HG03196 (cell line): ENCODE data around the gene KLC4.
"Not testable (repeated sequence)": the region's sequence is repeated elsewhere in the genome, so short reads cannot be mapped to it uniquely, and the experiment has no call there.

ENCODE experiments used
- ATAC-seq: cut with Tn5 transposase; IDR thresholded peaks from one replicate; pipeline ENCODE4 v1.9.1; 2021; ENCODE audit not compliant: unreplicated experiment

Gene KLC4

DNA sequence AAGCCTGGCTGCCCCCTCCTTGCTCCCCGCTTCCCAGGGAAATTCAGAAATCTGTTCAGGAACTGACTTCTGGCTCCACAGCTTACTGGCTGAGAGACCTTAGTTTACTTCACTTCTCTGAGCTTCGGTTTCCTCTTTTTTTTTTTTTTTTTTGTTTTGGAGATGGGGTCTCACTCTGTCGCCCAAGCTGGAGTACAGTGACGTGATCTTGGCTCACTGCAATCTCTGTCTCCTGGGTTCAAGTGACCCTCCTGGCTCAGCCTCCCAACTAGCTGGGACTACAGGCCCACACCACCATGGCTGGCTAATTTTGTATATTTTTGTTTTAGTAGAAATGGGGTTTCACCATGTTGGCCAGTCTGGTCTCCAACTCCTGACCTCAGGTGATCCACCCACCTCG, 31.6 kb downstream of the KLC4 start:
- ATAC-seq, result no peak

DNA sequence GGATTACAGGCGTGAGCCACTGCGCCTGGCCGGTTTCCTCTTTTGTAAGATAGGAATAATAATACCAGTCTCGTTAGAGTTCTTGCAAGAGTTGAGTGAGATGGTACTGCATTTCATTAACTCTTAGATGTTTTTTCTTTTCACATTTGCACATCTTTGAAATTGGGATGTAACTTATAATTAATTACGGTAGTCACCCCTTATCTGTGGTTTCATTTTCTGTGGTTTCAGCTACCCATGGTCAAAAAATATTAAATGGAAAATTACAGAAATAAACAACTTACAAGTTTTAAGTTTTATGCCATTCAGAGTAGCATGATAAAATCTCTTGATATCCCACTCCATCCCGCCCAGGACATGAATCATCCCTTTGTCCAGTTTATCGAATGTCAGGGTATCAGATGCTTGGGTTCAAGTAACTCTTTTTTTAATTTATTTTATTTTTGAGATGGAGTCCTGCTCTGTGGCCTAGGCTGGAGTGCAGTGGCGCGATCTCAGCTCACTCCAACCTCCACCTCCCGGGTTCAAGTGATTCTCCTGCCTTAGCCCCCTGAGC, 32.1 kb downstream of the KLC4 start:
- ATAC-seq, result no peak

DNA sequence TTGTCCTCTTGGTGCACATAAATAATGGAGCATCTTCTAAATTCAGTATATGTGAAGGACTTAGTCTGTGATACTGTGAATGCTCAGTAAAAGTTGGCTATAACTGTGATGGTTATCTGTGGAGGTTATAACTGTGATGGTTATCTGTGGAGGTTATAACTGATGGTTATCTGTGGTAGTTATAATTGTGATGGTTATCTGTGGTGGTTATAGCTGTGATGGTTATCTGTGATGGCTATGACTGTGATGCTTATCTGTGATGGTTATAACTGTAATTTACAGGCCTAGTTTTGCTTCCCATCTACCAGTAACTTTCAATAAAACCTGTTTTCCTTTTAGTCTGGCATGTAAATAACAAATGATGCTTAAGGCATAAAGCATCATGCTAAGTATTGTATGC, 33.2 kb downstream of the KLC4 start:
- ATAC-seq, result no peak

DNA sequence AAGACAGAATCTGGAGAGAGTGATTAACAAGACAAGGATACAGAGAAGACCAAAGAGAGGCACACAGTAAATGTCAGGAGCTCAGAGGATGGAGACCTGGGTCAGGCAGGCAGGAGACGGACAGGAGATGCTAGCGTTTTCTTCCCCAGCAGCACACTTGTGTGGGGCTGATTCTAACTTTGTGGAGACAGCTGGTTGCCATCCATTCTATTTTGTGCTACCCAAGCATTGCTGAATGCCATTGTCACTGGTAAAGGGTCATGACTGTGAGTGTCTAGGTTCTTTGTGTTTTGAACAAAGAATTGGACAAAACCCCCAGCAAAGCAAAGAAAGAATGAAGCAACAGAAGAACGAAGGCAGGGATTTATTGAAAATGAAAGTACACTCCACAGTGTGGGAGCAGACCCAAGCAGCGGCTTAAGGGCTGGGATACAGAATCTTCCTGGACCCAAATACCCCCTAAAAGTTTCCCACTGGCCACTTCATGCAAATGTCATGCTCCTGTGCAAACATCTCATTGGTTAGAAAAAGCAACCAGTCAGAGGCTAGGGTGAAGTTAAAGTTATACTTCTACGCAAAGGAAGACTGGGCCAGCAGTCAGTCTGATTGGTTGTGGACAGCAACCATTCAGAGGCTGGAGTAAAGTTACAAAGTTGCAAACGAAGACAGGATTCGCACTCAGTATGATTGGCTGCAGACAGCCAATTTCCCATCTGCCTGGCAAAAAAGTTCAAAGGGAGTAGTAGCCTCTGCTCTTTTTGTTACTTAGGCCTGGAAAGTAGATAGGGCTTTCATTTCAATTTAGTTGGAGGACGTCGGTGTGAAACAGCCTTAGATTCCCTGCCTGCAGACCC, 34.2 kb downstream of the KLC4 start:
- ATAC-seq, result no peak

DNA sequence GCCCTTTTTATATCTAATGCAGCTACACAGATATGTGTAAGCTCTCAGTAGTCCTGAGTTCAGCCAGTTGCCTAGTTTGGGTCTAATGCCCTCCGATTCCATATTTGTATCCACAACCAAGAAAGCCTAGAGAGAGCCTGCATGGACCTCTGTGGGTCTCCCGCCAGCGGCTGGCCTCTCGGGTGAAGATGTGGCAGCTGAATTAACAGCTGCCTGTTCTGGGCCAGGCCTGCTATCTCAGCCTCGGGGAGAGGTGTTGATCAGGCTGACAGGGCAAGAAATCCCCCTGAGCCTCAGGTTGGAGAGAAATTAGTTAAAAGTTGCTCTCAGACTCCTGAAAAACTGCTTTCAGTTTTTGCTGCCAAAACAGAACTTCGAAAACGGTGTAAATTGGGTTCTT, 36.5 kb downstream of the KLC4 start:
- no peak for ATAC-seq

DNA sequence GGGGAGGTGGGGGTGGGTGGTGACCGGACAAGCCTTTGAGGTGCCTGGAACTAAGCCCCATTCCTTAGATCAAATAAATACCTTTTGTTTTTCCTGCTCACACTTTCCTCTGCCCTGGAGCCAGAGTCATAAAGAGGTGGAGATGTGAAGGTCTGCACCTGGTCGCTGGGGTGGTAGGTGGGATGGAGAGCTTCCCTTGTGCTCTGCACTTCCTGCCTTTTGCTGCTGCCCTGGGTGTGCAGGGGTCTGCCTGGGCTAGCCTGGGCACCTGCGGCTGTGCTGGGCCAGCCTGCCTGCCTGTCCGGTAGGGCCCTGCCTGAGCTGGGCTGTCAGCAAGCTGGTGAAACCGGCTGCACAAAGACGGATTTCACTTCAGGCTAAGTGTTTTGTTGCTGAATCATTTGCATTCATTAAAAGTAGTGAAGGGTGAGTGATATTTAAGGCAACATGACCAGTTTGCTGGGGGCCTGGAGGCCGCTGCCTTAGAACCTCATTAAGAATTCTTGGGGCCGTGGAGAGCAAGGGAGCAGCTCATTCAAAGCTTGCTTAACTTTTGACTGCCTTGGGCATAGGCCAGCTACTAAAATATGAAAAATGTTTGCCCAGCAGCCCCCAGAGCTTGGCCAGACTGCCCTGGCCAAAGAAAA, 37.1 kb downstream of the KLC4 start:
- no peak for ATAC-seq

DNA sequence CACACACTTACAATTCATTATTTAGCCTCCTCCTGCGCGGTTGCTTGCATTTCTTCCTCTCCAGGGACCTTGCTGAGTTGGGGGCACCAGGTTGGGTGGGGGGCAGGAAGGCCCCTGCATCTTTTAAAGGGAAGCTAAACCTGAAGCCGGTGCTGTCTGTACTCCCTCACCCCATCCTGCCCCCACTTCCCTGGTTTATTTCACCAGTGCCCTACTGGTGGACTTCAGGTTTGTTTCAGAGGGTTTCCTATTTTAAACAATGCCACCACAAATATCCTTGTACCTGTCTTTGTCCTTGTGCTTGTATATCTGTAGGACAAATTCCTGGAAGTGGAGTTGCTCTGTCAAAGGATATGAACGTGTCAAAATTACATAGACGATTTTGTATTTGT, 37.7 kb downstream of the KLC4 start:
- no peak for ATAC-seq

DNA sequence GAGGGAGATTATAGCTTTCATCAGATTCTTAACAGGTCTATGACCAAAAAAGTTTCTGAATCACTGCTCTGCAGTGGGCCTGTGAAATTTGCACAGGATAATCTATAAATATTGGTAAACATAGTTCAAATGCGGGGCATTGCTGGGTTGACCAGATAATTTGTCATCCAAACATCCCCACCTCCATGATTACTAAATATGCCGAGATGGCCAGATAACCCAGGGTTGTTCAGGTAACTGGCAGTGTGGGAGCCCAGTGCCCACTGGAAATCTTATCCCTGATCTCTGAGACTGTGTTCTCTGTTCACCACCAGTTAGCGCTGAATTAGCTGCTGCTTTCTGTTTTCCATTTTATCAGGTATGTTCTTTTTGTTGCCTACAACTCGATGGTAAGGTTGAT, 38.1 kb downstream of the KLC4 start:
- no peak for ATAC-seq

DNA sequence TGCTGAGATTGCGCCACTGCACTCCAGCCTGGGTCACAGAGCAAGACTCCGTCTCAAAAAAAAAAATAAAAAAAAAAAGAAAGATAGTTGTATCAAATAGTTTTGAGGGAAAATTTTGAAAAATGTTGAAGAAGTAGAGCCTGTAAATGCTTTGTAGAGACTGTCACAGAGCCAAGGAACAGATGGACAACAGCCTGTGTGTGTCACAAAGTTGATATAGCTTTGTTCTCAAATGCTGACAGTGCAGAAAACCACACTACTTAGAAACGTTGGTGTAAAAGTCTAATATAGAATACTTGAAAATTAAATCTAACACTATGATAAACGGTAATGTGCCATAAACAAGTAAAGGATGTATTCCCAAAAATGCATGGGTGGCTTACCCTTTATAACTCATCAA, 42.1 kb downstream of the KLC4 start:
- no peak for ATAC-seq

DNA sequence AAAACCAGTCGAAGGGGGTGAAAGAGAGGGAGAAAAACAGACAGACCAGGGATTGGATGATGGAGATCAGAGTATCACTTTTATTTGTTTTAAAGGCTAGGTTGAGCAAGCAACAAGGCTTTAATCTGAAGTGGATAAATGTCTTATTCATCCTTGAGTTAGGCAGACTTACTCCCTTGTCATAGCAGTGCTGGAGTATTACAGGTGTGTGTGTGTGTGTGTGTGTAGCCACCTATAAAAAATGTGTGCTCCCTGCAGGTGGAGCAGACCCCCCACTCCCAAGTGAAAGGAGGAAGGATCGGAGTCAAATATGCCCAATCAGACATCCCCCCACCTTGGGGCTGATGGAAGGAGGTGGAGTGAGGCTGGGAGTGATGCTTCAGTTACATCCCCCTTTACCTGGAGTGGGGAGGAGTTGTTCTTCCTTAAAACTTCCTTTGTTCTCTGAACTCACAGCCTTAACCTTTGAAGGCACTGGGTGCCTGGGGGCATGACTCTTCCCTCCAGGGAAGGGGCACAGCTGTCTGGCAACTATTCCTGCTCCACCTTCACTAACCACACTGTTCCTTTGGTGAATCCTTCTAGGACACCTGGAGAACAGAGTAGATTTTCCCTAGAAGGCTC, 43.9 kb downstream of the KLC4 start:
- ATAC-seq, result no peak

DNA sequence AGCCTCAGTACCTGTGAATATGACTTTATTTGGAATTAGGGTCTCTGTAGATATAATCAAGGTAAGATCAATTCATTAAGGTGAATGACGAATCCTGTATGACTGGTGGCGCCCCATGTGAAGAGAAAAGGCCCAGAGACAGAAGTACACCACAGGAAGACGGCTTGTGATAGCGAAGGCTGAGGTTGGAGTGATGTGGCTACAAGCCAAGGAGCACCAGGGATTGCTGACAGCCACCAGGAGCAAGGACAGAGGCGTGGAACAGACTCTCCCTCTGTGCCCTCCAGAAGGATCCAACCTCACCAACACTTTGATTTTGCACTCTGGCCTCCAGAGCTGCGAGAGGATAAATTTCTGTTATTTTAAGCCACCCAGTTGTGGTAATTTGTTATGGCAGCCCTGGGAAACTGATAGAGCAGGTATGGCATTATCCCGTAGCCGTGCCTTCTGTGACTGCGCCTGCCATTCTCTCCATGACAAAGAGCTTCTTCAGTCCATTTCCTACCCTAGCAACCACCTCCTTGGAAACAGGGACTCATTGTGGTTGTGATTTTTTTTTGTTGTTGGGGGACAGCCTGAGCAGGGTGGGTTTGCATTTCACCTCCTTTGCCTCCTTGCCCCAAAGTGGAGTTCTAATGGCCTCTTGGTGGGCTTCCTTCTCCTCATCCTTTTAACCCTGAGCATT, 46.2 kb downstream of the KLC4 start:
- no peak for ATAC-seq

DNA sequence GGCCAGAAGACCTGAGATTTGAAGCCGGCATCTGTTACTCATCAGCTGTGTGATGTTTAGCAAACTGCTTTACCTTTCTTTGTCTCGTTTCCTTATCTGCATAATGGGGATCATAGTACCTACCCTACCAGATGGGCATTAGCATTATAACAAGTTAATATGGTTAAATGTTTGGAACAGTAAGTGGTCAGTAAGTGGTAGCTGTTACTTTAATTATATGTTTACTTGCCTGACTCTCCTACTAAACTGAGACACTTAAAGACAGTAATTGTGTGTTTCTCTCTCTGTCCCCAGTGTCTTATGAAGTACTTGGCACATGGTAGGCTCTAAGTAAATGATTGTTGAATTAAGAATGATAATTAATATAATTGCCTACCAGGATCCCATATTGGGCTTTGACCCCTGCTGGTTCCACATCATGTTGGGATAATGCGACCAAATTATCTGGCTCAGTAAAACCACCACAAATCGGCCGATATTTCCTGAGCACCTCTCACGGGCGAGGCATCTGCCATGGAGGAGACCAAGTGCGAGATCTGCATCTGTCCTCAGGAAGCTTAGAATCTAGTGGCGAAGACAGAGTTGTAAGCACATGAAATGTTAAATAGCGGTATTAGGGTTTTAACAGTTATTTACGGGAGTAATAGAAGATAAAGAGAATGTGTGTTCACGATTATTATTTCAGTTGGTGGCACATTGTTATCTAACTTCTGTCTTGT, 48.1 kb downstream of the KLC4 start:
- no peak for ATAC-seq

DNA sequence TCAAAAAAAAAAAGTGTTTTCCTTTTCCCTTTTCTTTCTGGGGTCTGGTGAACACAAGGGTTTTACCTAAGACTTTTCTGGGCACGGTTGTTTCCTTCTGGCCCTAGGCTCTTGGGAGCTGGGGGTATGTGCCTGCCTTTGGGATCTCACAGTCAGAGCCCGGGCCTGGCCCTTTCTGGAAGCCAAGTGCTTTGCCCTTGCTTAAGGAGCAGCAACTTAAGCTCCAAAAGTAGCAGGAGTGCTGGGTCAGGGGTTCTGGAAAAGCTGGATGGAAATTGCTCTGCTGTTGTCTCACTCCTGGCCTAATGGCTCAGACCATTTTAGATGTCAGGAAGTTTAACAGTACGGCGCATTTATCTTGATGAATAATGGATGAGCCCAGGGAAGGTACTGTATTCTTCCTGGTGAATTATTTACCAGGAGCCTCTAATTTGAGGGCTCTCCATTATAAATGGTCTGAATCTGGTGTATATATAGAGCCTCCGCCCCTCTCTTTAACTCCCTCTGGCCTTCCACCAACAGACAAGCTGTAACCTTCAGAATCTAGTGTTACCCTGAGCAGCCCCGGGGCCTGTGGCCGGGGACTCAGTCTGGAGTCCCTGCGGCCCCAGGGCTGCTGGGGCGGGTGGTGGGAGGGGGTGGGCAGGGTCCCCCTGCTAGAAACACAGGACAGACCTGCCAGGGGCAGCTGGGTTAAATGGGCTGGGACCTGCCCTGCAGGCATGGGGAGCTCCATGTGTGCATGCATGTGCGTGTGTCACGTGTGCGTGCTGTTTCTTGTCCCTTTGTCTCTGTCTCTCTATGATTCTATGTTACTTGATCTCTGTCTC, 54.2 kb downstream of the KLC4 start:
- no peak for ATAC-seq

DNA sequence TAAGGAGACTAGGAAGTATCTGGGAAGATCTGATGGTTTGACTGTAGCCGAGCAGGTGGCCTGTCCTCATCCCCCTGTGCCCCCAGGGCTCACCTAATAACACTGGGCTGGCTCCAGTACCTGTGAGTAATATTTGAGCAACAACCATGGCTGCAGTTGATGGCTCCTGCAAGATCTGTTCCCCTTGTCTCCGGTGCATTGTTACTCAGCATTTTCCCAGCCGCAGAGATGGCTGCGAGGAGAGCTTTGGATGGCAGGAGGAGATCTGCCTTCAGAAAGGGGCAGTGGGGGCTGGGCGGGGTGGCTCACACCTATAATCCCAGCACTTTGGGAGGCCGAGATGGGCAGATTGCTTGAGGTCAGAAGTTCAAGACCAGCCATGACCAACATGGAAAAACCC, 55.9 kb downstream of the KLC4 start:
- ATAC-seq, result no peak

DNA sequence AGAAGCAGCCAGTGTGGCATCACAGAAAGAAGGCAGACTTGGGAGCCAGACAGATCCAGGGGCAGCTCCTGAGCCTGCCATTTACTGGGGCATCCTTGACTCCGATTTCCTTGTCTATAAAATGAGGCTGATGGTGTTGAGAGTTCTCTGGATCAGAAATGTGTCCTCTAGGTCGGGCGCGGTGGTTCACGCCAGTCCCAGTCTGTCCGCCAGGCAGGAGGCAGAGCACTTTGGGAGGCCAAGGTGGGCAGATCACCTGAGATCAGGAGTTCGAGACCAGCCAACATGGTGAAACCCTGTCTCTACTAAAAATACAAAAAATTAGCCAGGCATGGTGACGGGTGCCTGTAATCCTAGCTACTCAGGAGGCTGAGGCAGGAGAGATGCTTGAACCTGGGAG, 58.0 kb downstream of the KLC4 start:
- ATAC-seq, result not testable (repeated sequence)

DNA sequence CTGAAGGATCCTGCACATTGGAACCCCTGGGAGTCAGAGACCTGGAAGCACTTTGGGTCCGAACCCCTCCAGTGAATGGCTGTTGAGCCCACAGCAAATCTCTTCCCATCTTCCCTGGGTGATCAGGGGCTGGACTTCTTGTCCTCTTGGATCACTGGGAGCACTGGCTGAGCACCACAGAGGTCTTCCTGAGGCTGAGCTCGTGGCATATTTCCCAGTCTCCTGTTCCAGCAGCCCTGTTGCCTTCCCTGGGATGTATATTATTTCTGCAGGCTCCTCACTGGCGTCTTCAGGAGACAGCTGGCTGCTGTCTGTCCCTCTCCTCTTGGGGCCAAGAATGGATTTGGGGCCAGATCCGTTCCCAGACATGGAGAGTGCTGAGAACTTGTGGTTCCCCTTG, 60.1 kb downstream of the KLC4 start:
- no peak for ATAC-seq

DNA sequence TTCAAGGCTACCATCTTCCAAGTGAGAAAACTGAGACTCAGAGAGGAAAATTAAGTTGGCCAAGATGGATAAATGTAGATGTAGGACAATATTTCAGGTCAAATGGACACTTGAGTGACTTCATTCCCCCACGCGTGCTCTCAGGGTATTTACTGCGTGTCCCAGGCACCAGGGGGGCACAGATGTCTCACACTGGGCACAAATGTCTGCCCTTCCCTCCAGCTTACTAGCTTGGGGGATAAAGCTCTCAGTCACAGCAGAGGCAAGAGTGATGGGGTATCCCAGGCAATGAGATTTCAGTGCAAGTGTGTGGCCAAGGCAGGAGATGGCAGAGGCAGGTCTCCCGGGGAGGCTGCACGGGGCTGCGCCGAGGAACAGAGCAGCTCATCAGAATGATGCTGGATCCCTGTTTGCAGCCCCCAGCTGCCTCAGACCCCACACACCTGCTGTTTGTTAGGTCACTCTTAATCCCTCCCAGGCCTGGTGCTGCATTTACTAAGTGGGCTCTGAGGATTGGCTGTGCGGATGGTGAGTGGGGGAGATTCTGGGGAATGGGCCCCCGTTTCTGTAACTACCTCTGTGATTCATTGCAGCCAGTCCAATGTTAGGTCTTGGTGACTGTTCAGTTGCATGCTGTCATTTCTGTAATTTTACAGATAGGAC, 60.8 kb downstream of the KLC4 start:
- ATAC-seq, result no peak

DNA sequence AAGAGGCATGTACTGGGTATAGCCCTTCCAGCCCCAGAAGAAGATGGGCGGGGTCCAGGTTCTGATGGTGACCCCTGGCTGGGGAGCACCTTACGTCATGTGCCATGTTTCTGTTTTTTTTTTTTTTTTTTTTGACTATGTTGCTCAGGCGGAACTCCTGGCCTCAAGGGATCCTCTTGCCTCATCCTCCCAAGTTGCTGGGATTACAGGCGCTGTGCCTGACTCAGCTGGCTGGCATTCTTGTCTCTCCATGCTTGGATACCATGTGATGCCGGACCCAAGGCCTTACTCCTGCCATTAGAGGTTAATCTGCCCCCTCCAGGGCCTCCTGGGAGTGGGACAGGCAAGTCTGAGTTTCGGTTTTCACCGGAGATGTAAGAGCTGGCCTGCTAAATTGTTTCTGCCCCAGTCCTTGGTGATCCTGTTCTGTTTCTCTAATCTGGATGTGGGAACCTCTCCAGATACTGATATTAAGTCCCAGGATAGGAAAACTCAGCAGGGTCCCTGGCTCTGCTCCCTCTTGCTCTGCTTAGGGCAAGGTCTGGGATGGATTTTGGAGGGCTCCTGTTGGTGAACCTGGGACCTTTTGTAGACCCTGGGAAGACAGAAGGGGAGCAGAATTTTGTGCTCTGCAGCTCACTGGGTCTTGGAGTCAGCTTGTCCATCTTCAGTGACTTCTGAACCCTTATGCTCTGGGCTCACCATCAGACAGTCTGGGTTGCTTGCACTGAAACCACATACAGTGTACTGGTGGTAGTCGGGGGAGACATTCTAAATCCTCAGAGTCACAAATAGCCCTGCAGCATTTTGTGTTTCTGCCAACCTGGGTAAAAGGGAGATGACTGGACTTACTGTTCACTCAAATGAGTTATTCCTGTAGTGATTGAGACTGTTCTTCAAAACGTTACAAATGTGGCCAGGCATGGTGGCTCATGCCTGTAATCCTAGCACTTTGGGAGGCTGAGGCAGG, 61.8 kb downstream of the KLC4 start:
- ATAC-seq, result no peak
